NB4 (cell line): Measurements from ENCODE around the gene SPNS2.

Experiments
- CTCF ChIP-seq: IDR thresholded peaks from one replicate; pipeline ENCODE4 v1.5.1; 2012; ENCODE audit warnings: low read depth, low read length
- MAX ChIP-seq: IDR thresholded peaks from 2 replicates; pipeline ENCODE4 v1.6.1; 2011; ENCODE audit warnings: low read depth, low read length
- POLR2A ChIP-seq: IDR thresholded peaks from 2 replicates; pipeline ENCODE4 v1.6.1; 2011; ENCODE audit warnings: mild to moderate bottlenecking; ENCODE audit not compliant: insufficient read length; ENCODE audit errors: extremely low read depth

- TF ChIP-seq POLR2A (no peak), CTCF (no peak), MAX (peak; percentile 75)
Observed at GRCh38 chr17:4492721-4493561, 5.7 kb upstream of the SPNS2 start.
